HepG2 (cell line): Measurements from ENCODE around the gene CNR2. TPM values are rescaled to one million over a fixed set of nuclear protein-coding genes. Genes with fewer than 3 reads are reported as not detected.
A peak's percentile ranks its signal among the peaks of the same experiment; 100 is the strongest.

ENCODE experiments used
- CHD4 ChIP-seq: fragments of 200-600 bp; sonication (generic); IDR thresholded peaks from 2 replicates; pipeline ENCODE4 v1.7.0; 2017; ENCODE audit warnings: mild to moderate bottlenecking, low read length, borderline replicate concordance
- CSRNP1 ChIP-seq: sonication (generic); formaldehyde crosslinking; IDR thresholded peaks from 2 replicates; pipeline ENCODE4 v1.8.1; 2023; ENCODE audit warnings: mild to moderate bottlenecking, missing genetic modification reagents
- E2F5 ChIP-seq: sonication (generic); formaldehyde crosslinking; conservative IDR thresholded peaks from 2 replicates; pipeline ENCODE4 v1.4.0; 2020; ENCODE audit warnings: missing genetic modification reagents
- MNT ChIP-seq: fragments of 450-650 bp; IDR thresholded peaks from 2 replicates; pipeline ENCODE4 v1.6.1; 2016
- NR1H2 ChIP-seq: sonication (generic); formaldehyde crosslinking; IDR thresholded peaks from 2 replicates; pipeline ENCODE4 v1.8.1; 2022; ENCODE audit warnings: low read depth, missing genetic modification reagents, borderline replicate concordance
- PBX2 ChIP-seq: IDR thresholded peaks from 2 replicates; pipeline ENCODE4 v1.6.1; 2016; ENCODE audit warnings: control low read depth
- RBM39 ChIP-seq: fragments of 200-400 bp; formaldehyde crosslinking; IDR thresholded peaks from one replicate; pipeline ENCODE4 v1.6.1; 2018; ENCODE audit warnings: antibody characterized with exemption, mild to moderate bottlenecking, low read depth, low read length; ENCODE audit not compliant: poor library complexity, severe bottlenecking
- SALL2 ChIP-seq: sonication (generic); formaldehyde crosslinking; IDR thresholded peaks from 2 replicates; pipeline ENCODE4 v1.8.1; 2023; ENCODE audit warnings: mild to moderate bottlenecking, missing genetic modification reagents, inconsistent platforms
- SETDB1 ChIP-seq: sonication (generic); formaldehyde crosslinking; IDR thresholded peaks from 2 replicates; pipeline ENCODE4 v1.5.1; 2020; ENCODE audit warnings: missing genetic modification reagents, mild to moderate bottlenecking, borderline replicate concordance
- SKIL ChIP-seq: sonication (generic); formaldehyde crosslinking; IDR thresholded peaks from 2 replicates; pipeline ENCODE4 v1.8.0; 2022; ENCODE audit warnings: missing genetic modification reagents, mild to moderate bottlenecking, moderate library complexity, borderline replicate concordance
- SP4 ChIP-seq: sonication (generic); formaldehyde crosslinking; IDR thresholded peaks from 2 replicates; pipeline ENCODE4 v1.8.1; 2023; ENCODE audit warnings: mild to moderate bottlenecking, missing genetic modification reagents
- ZNF260 ChIP-seq: sonication (generic); formaldehyde crosslinking; IDR thresholded peaks from 2 replicates; pipeline ENCODE4 v1.4.0; 2020; ENCODE audit warnings: missing genetic modification reagents, low read depth, mild to moderate bottlenecking, borderline replicate concordance
- ZNF326 ChIP-seq: sonication (generic); formaldehyde crosslinking; IDR thresholded peaks from 2 replicates; pipeline ENCODE4 v1.4.0; 2020; ENCODE audit warnings: missing genetic modification reagents, borderline replicate concordance
- ZNF556 ChIP-seq: sonication (generic); formaldehyde crosslinking; IDR thresholded peaks from 2 replicates; pipeline ENCODE4 v1.4.0; 2020; ENCODE audit warnings: mild to moderate bottlenecking, missing genetic modification reagents, borderline replicate concordance
- ZNF580 ChIP-seq: IDR thresholded peaks from 2 replicates; pipeline ENCODE4 v1.6.1; 2016; ENCODE audit warnings: low read depth, borderline replicate concordance
- ZNF800 ChIP-seq: sonication (generic); formaldehyde crosslinking; IDR thresholded peaks from 2 replicates; pipeline ENCODE4 v1.4.0; 2020; ENCODE audit warnings: missing genetic modification reagents
- polyA plus RNA-seq, 8 experiments: library from polyadenylated mRNA; depleted of rRNA in 3 of 8; stranded (reverse) in 7 of 8; unstranded in 1 of 8; fragments of >200 nt; fragmentation: Illumina TruSeq in 4 of 8; extraction: Trizol in 4 of 8; gene quantifications; 2 replicates each; pipeline versions ENCODE4 v1.2.1 to v1.2.3, GENCODE V29; 2011 to 2016; ENCODE audit warnings: low read depth in 4 of 8, missing spikeins in 1 of 8, mixed read lengths in 1 of 8; ENCODE audit not compliant: insufficient read depth in 1 of 8
- total RNA-seq, 5 experiments: library from RNA; depleted of rRNA; stranded (reverse); fragments of >200 nt; fragmentation: Illumina TruSeq; extraction: Trizol; gene quantifications; 2 replicates each; pipeline ENCODE4 v1.2.3, GENCODE V29; 2016; ENCODE audit warnings: low read depth in 1 of 5

Gene CNR2
- total and polyA plus RNA-seq, 2 of the 13 experiments (the other 11 are each of a cell fraction or from before 2014, with no cell fraction given), result not detected

- no peak; the same call in 1 of the 2 replicates for TF ChIP-seq ZNF556 (CRISPR knock-in tag)
- TF ChIP-seq PBX2 (CRISPR knock-in tag), result no peak
- peak; percentile 86 for TF ChIP-seq RBM39
- peak; percentile 96 for TF ChIP-seq SALL2
- no peak for TF ChIP-seq NR1H2 (CRISPR knock-in tag)
- TF ChIP-seq E2F5 (CRISPR knock-in tag), result peak; percentile 69
- TF ChIP-seq ZNF260, result no peak
- no peak for TF ChIP-seq SETDB1 (CRISPR knock-in tag)
- no peak for TF ChIP-seq MNT
- TF ChIP-seq CHD4, result no peak
- TF ChIP-seq ZNF580 (CRISPR knock-in tag), result peak; percentile 89; the same call in 1 of the 2 replicates
- peak; percentile 48 for TF ChIP-seq ZNF800 (CRISPR knock-in tag)
- 0 out of 2 replicates have a peak, but pooled peaks have one; percentile 83 for TF ChIP-seq CSRNP1 (CRISPR knock-in tag)
- no peak for TF ChIP-seq SKIL (CRISPR knock-in tag)
- no peak for TF ChIP-seq ZNF326 (CRISPR knock-in tag)
- peak; percentile 75 for TF ChIP-seq SP4
These were observed 46.5 kb upstream of the CNR2 start, which contains the start of gene PNRC2 (continued) for GRCh38 chr1:23959461-23960290.
